Osteoblast (primary cell): ENCODE measurements around the gene PALD1. TPM values are rescaled to one million over a fixed set of nuclear protein-coding genes. Genes with fewer than 3 reads are reported as not detected.
A peak's percentile ranks its signal among the peaks of the same experiment; 100 is the strongest.

Source experiments
- DNase-seq: peaks from one replicate; pipeline ENCODE4 v3.0.0; 2011; ENCODE audit warnings: low spot score, mixed read lengths; ENCODE audit not compliant: insufficient read length; ENCODE audit errors: missing footprints
- H2AFZ ChIP-seq: 2 replicates; pipeline ENCODE4 v1.6.0; 2011; ENCODE audit warnings: mild to moderate bottlenecking, low read length
- H3K27ac ChIP-seq: 2 replicates; pipeline ENCODE4 v1.5.1; 2011; ENCODE audit warnings: mild to moderate bottlenecking, low read depth, low read length, moderate library complexity
- H3K27me3 ChIP-seq: 2 replicates; pipeline ENCODE4 v1.6.0; 2012; ENCODE audit warnings: mild to moderate bottlenecking, control low read depth, inconsistent platforms, low read length, moderate library complexity; ENCODE audit not compliant: insufficient read depth
- H3K36me3 ChIP-seq: 2 replicates; pipeline ENCODE4 v1.5.1; 2011; ENCODE audit warnings: mild to moderate bottlenecking, low read length, control low read depth, moderate library complexity; ENCODE audit not compliant: insufficient read depth
- H3K4me1 ChIP-seq: 2 replicates; pipeline ENCODE4 v1.5.1; 2011; ENCODE audit warnings: mild to moderate bottlenecking, low read length, control low read depth, moderate library complexity; ENCODE audit not compliant: insufficient read depth
- H3K4me2 ChIP-seq: 2 replicates; pipeline ENCODE4 v1.6.0; 2011; ENCODE audit warnings: mild to moderate bottlenecking, low read length; ENCODE audit not compliant: insufficient read depth
- H3K4me3 ChIP-seq: fragments of 200-600 bp; sonication (generic); 3 replicates; pipeline ENCODE4 v1.5.1; 2012; ENCODE audit warnings: mild to moderate bottlenecking, low read length, inconsistent platforms; ENCODE audit not compliant: insufficient read depth
- H3K79me2 ChIP-seq: 2 replicates; pipeline ENCODE4 v1.6.0; 2012; ENCODE audit warnings: mild to moderate bottlenecking, low read length, control low read depth, inconsistent platforms; ENCODE audit not compliant: insufficient read depth
- H3K9me3 ChIP-seq: 2 replicates; pipeline ENCODE4 v1.5.1; 2011; ENCODE audit warnings: low read depth, low read length, control low read depth
- H4K20me1 ChIP-seq: 2 replicates; pipeline ENCODE4 v1.6.0; 2012; ENCODE audit warnings: mild to moderate bottlenecking, low read length, control low read depth; ENCODE audit not compliant: insufficient read depth
- CTCF ChIP-seq: IDR thresholded peaks from 2 replicates; pipeline ENCODE4 v1.5.1; 2011; ENCODE audit warnings: mild to moderate bottlenecking, low read depth, low read length, moderate library complexity; ENCODE audit errors: extremely low read depth
- total RNA-seq: library from RNA; depleted of rRNA; stranded (reverse); fragments of >200 nt; gene quantifications from 2 replicates; pipeline ENCODE4 v1.2.3, GENCODE V29; 2012

The PALD1 gene
- total RNA-seq, 1 donor, result under 0.01 TPM

DNA sequence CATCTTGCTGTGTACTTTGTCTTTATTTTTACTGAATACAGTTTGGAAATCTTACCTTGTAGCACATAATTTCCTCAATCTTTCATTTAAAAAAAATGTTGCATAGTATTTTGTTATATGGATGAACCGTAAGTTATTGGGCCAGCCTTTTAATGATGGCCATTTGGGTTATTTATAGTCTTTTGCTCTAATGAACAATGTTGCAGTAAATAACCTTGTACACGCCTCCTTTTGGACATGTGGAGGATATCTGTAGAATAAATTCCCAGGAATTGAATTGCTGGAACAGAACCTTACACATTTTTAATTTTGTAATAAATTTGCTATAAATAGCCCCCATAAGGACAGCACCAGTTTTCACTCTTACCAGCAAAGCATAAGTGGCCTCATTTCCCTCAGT lies 136.6 kb downstream of the PALD1 start:
- no peak for TF ChIP-seq CTCF
- H3K27ac ChIP-seq, result peak overlapping the region; percentile 84
- H3K9me3 ChIP-seq, result no peaks in the 10 kb centered on the region
- no peaks in the 10 kb centered on the region for H3K27me3 ChIP-seq
- DNase-seq, result no peak
- no peaks in the 10 kb centered on the region for H3K79me2 ChIP-seq
- peak overlapping the region; percentile 28 for H3K4me2 ChIP-seq
- H3K4me1 ChIP-seq, result peaks cover 37% of the 10 kb centered on the region
- no peaks in the 10 kb centered on the region for H4K20me1 ChIP-seq
- no peak overlapping the region for H2AFZ ChIP-seq
- H3K36me3 ChIP-seq, result no peaks in the 10 kb centered on the region
- no peak overlapping the region for H3K4me3 ChIP-seq

DNA sequence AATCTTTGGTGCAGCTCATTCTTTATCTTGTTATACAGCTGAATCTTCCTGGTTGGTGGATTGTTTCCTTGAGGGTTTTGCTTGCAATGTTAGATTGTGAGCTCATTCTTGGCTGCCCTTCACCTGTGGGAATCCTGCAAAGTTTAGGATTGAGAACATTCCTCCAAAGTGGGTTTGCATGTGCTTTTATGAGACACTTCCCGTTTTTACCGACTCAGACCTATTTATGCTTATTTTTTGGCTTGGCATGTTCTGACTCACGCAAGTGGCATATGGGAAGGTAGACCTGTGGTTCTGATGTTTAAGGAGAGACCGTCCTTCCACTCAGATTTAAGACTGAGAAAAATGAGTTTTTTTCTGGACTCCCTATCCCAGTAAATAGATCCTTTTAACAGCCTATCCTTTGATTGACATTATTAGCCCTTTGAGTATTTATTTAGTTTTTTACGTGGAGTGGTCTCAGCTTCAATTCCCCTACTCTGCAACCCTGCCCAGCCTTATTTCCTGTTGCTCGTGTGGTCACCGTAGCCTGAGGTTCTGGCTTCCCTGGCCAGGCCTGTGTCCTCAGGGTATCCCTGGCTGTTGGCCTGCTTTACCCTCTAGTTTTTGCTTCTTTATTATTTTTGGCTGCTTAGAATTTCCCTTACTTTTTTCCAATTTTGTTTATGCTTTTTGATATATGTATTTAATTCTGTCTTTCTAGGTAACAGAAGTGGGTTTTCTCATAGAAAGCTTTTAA lies 137.4 kb downstream of the PALD1 start:
- peak overlapping the region; percentile 28 for H3K4me2 ChIP-seq
- H3K9me3 ChIP-seq, result no peaks in the 10 kb centered on the region
- peaks cover 37% of the 10 kb centered on the region for H3K4me1 ChIP-seq
- H2AFZ ChIP-seq, result no peak overlapping the region
- no peak for TF ChIP-seq CTCF
- no peaks in the 10 kb centered on the region for H3K36me3 ChIP-seq
- DNase-seq, result peak; percentile 79
- H3K79me2 ChIP-seq, result no peaks in the 10 kb centered on the region
- H3K27ac ChIP-seq, result peak overlapping the region; percentile 84
- no peaks in the 10 kb centered on the region for H3K27me3 ChIP-seq
- no peak overlapping the region for H3K4me3 ChIP-seq
- no peaks in the 10 kb centered on the region for H4K20me1 ChIP-seq

DNA sequence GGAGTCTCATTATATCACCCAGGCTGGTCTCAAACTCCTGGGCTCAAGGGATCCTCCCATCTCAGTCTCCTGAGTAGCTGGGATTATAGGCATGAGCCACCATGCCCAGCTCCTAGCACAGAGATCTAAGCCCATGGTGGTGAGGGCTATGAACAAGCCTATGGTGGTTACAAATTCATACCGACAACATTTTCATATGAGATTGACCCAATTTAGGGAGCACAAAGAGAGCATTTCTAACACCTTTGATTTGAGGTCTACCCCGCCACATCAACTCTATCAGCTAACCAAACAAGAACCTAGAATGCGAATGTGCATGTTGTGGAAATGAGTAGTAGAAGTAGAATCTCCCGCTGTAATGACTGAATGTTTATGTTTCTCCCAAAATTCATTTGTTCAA lies 138.2 kb downstream of the PALD1 start:
- Histone ChIP-seq H3K27ac (no peak overlapping the region), H4K20me1 (no peaks in the 10 kb centered on the region), H3K9me3 (no peaks in the 10 kb centered on the region), H2AFZ (no peak overlapping the region), H3K79me2 (no peaks in the 10 kb centered on the region), H3K4me3 (no peak overlapping the region), H3K4me1 (peaks cover 37% of the 10 kb centered on the region), H3K36me3 (no peaks in the 10 kb centered on the region), H3K27me3 (no peaks in the 10 kb centered on the region), H3K4me2 (no peak overlapping the region)
- no peak for DNase-seq
- TF ChIP-seq CTCF, result no peak

Other genes with a start within 250 kb of the PALD1 start
- 200 and 219 TPM in 2 replicates for gene PPA1, start 245.3 kb upstream of the PALD1 start, total RNA-seq
- gene NPFFR1, start 194.8 kb upstream of the PALD1 start, total RNA-seq, result not detected in 2 replicates
- gene LRRC20, start 96.1 kb upstream of the PALD1 start, total RNA-seq, result 8.3 and 9.1 TPM in 2 replicates
- gene EIF4EBP2, start 74.6 kb upstream of the PALD1 start, total RNA-seq, result 46.0 and 51.0 TPM in 2 replicates
- not detected in 2 replicates for gene NODAL, start 37.1 kb upstream of the PALD1 start, total RNA-seq
- gene PRF1, start 124.0 kb downstream of the PALD1 start, total RNA-seq, result not detected in 2 replicates
- gene ADAMTS14, start 193.7 kb downstream of the PALD1 start, total RNA-seq, result 2.4 and 2.9 TPM in 2 replicates